NCI-H524 treated with DMSO at 0.1 percent for 48 hours (cell line): ENCODE results near the gene ERC2.
"Not testable (repeated sequence)": the region's sequence is repeated elsewhere in the genome, so short reads cannot be mapped to it uniquely, and the experiment has no call there.

Experiments
- DNase-seq: peaks from one replicate; lab custom pipeline; 2025; lab: John Stamatoyannopoulos, UW

ERC2 gene

DNA sequence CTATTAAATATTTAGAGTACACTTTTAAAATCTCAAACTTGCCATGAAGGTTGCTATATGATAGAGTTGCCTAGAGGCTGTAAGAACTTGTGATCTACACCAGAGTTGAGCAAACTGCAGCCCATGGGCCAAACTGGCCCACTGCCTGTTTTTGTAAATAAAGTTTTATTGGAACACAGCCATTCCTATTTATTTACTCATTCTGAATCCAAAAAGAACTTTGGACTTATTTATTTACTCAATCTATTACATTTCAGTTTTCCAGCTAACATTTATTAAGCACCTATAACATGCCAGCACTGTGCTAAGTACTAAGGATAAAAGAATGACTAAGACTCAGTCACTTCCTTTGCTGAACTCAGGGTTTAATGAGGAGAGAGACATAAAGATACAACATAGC, 403.6 kb downstream of the ERC2 start:
- no peak for DNase-seq

DNA sequence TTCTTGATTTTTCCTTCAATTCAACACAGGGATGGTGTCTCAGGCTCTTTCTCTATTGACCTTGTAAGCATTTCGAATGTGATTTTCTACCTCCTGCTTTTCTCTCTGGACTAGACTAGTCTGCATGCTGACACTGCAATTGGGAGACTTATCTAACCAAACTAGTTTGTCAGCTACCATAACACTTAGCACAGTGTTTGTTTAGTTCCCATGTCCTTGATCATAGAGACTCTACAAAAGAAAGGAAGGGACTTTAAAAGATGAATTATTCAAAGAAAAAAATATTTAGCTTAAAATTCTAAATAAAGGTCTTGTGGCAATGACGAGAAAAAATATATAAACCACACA, 407.0 kb downstream of the ERC2 start:
- DNase-seq: no peak

DNA sequence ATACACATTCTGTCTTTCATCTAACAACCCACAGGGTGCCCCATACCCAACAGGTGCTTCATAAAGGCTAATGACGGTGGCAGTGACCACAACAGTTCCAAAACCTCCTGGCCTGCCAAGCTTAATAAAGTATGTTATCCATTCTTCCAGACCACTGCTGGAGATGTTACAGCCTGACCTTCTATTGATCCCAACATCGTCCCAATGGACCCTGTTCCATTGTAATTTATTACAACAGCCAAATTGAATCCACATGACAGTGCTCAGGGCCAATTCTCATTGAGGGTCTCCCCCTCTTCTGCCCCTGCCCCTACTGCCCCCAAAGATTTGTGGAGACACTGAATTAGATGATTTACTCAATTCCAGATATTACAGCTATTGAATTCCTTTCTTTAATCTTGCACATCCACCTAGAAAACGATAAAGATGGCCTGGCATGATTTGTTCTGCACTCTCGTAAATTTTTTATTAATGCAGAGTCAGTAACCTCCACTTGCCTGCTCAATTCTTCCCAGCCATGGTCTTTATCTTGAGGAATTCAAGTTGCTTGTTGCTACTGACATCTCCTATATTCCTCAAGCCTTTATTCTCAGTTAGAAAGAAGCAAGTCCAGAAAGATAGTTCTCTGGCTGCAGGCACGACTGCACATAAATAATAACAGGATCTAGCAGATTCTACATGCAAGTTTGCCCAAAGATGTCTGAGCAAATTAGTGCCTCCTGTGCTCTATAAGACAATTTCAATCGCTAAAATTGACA, 407.6 kb downstream of the ERC2 start:
- no peak for DNase-seq

DNA sequence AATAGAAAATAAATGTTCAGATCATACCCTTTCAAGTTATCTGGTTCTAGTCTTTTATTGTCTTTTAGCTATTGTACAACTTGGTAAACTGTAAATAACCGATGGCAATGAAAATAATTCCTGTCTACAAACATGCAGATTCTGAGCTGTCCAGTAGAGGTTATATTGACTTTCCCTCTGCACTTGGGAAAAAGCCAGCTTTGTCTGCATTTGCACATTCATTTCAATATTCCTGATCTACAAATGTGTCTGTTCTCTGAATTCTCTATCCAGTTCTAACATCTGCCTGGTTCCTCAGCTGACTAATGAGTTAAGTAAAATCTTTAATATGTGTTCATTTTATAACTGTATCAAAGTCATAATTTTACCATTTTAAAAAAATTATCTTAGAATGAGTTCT, 408.5 kb downstream of the ERC2 start:
- no peak for DNase-seq

DNA sequence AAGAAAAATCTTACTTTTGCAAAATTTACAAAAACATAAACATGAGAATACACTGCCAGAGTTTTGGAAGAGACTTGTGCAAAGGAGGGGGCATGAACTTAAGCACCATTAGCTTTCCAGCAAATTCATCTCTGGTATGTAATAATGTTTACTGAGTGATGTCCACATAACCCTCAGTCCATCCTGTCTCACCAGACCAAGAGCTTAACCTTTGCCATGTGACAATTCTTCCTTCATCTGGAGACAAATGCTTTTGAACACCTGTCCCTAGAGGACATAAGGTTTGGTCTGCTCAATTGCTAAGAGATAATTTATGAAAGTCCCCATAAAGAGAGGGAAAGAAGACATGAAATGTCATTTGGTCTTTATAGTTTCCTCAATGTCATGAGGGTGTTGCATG, 412.3 kb downstream of the ERC2 start:
- no peak for DNase-seq

DNA sequence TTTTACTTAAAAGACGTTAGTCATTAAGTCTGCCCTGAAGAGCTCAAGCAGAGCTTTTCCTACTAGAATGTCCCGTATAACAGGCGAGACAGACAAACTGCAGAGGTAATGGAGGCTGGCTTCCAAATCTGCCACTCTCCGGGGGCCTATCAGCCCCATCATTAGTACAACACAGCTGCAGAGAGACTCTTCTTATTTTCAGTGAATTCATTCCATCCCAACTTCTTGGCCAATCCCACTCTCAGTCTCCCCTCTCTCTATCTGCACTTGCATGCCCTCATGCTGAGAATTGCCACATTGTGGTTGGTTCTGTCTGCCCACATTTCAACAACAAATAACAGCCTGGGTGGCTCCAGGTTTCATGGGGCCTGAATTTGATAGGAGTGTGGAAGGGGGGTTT, 412.7 kb downstream of the ERC2 start:
- DNase-seq: no peak

DNA sequence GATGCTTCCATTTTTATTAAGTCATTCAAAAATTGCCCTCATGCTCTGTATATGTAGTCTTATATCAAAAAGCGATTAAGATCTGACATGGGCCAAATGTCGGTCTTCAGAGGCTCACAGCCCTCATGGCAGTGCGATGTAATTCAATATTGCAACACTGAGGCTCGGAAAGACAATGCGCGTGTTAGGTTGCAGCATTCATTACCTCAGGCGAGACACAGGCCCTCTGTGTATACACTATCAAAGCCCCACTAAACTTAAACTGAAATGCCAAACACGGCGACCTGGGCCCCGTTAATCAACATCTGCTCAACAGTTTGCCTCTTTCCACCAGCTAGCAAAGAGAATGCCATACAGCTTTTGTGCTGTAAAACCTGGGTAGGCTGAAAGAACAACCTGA, 413.4 kb downstream of the ERC2 start:
- no peak for DNase-seq

DNA sequence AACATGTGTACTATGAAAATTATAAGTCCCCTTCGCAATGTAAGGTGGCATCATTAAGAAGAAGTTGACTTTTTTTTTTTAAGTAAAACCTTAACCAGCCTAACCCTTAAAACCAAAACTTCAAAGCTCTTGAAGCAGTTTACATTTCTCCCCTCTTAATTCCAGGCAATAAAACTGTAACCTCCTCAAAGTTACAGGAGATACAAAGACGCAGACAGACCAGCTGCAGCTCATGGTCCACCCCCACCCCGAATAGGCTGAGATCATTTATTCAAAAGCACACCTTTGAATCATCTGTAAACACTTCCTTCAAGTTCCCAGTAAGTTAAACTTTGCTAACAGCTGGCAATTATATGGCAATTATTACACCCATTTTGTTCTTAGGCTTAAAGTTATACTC, 414.5 kb downstream of the ERC2 start:
- DNase-seq: no peak

DNA sequence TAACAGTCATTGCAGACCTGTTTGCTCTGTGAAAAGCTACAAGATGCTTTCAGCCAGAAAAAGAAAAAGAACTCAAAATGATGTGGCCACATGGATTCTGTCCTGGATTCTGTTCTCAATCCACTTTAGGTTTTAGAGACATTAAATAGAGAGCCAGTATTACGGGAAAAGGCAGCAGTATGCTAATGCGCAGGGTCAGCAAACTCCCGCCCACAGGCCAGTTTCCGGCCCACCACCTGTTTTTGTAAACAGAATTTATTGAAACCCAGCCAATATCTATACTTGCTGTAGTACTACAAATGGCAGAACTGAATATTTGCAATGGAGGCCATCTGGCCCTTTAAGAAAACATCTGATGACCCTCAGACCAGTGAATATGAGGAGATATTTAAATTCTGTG, 416.1 kb downstream of the ERC2 start:
- no peak for DNase-seq

DNA sequence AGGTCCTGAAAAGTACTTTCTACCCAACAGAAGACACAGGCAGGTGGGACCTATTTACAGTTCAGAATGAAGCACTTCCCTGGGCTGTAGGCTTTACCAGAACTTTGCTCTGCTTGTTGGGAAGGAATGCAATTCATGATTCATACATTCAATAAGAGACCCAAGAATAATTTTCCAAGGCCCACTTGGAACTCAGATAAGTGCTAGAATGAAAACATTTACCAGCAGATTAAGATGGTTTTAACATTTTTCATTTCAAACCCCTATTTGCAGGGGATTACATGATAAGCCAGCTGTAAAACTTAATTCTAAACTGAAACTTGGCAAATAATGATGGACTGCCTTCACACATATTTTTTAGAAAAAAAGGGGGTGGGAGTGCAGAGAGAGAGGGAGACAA, 417.2 kb downstream of the ERC2 start:
- no peak for DNase-seq

DNA sequence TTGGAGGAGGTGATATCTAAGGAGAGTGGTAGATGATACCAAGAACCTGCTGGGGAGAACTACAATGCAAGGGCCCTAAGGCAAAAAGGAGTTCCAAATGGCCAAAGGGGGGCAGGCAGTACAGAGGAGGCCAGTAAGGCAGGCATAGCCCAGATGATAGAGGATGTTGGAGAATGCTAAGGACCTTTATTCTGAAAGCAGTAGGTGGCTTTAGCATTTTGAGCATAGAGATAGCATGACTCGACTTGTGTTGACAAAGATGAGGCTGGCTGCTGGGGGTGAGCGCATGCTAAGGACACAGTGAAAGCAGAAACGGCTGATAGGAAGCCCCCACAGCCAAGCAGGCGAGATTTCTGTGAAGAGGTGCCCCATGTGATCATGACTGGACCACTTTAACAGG, 419.3 kb downstream of the ERC2 start:
- no peak for DNase-seq

DNA sequence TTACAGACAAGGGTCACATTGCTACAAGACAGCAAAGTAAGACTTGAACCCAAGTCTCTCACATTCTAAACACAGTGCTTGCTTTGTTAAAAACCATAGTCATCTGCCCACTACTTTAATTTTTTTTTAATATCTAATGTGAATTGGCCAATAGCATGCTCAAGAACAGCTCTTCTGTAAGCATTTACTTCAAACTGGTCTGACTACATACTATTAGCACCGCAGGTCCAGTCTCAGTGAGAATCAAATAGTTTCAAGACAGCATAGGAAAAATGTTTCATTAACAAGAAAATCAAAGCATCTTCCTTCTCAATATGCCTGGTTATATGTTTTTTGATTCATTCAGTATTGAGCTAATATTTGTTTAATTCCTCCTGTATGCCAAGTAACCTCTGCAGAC, 419.9 kb downstream of the ERC2 start:
- no peak for DNase-seq

DNA sequence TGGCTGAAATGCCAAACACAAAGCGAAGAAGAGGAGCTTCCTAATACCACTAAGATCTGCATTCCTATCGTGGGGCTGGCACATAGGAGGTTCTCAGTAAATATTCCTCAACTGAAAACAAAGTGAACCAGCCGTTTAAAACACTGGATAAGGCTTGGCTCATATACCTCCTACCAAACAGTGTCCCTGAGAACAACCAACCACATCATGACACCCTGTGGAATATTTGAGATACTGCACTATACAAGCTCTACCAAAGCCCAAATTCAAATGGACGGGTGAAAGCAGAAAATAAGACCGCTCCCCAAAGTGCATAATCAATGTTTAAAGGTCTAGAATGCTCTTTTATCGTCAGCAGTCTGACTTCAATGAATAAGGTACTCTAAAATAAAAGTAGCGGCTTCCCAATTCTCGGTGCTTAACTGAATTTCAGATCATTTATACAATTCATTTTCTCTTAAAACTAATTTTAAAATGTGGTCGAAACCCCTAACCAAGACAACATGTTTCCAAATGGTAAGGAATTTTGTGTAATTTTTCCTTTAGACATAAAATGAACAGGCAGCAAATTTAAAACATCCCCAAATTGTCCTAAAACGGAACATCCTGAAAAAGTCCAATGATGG, 425.8 kb downstream of the ERC2 start:
- DNase-seq: no peak

DNA sequence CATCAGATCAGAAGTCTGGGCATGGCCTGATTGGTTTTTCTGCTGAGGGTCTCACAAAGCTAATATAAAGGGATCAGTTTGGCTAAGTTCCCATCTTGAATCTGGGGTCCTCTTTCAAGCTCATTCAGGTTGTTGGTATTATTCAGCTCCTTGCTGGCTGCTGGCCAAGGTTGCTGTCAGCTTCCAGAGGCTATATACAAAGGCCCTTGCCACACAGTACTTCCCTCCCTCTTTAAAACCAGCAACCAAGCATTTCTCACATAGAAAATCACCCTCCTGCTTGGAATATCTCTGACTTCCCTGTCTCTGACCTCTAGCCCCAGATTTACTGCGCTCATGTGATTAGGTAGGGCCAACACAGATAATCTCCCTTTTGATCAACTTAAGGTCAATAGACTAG, 442.9 kb downstream of the ERC2 start:
- no peak for DNase-seq

DNA sequence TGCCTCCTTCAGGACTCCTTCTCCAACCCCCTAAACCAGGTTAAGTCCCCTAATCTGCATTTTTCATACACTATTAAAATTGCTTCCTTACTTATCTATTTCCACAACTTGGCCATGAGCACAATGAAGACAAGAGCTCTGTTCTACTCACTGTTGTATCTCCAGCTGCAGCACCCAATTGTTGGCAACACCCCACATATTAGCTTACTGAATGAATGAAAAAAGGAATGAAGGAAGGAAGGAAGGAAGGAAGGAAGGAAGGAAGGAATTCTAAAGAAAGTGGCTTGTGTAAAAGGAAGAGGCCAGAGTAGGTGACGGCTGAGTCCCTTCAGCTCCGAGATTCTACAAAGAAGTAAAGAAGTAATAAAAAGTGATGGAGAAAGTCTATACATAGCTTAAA, 444.7 kb downstream of the ERC2 start:
- no peak for DNase-seq

DNA sequence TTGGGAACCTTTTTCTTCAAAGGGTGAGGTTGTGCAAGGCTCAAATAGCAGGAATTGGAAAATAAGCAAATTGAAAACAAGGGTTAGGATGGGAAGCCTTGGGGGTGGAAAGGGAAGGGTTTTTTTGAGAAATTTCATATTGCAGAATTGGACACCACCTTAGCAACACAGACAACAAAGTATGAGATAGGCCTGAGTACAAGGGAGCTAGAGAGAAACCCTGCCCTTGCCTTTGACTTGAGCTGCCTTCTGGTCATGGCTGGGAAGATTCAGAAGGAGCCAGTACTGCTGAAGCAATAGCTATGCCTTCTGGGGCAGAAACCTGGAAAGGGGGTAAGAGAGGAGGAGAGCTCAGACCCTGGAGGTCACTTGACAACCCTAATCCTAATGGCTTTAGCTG, 445.6 kb downstream of the ERC2 start:
- DNase-seq: no peak

DNA sequence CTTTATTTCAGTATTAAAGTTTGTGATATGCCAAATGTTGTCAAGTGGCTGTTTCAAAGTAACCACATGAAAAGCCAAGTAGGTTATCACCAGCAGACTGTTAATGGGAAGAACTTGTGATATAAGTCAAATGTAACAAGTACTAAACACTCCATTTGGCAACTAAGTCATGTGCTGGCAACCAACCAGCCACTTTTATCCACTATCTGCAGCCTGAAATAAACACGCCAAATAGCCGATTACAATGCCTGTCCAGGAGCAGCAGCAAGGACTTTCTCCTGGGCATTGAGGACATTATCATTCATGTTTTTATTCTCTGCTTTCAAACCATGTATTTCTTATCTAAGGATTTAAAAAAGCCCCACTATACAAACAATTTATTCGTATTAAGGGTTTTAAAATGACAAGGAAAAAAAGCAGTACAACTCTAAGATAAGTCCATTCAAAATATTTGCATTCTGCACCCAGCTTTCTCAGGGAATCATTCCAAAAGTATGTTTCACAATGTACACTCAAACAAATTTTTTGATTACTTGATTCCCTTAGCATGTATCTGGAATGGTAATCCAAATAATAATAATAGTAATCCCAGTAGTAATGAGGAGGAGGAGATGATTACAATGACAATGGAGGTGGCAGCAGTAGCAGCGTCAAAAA, 448.6 kb downstream of the ERC2 start:
- DNase-seq: no peak

DNA sequence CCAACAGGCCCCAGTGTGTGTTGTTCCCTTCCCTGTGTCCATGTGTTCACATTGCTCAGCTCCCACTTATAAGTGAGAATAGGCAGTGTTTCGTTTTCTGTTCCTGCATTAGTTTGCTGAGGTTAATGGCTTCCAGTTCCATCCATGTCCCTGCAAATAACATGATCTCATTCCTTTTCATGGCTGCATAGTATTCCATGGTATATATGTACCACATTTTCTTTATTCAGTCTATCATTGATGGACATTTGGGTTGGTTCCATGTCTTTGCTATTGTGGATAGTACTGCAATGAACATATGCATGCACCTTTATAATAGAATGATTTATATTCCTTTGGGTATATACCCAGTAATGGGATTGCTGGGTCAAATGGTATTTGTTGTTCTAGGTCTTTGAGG, 452.9 kb downstream of the ERC2 start:
- DNase-seq: not testable (repeated sequence)

DNA sequence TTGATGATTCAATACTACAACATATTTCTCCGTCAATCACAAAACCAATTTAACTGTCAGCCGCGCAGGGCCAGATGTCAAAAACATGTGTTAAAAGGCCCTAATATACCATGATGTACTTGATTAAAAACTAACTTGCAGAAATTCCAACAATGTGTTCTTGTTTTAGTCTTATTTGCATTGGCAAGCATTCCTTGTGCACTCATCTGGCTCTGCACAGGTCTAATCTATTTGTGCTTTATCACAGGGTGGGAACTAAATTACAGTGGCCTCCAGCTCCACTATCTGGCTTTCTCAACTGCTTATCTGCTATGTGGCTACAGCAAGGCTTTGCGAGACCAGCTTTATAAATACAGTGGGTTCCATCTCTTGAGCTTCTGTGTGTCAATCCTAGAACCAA, 455.5 kb downstream of the ERC2 start:
- DNase-seq: no peak

DNA sequence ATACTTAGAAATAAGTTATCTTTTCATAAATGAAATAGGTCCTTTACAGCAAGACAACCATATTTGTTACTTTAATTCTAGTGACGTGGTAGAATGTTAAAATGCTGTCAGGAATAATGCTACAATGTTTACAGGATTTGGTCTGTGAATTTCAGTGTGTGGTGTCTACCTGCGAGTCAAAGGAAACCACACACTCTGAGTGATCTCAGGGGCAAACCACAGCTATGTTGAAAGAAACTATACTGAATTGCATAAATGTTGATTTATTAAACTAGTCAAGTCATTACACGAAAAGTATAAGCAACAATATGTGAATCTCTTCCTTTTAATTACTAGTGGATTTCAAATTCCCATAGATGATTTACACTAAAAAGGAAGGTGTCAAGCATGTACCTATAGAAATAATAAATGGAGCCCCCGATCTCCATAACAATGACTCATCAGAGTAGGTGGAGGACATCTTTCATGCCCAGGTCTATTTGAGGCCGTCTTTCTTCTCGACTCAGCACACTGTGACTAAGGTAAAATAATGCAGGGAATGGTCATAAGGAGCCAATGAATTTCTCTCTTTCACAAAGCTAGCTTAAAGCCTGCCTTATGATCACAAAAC, 463.0 kb downstream of the ERC2 start:
- no peak for DNase-seq

DNA sequence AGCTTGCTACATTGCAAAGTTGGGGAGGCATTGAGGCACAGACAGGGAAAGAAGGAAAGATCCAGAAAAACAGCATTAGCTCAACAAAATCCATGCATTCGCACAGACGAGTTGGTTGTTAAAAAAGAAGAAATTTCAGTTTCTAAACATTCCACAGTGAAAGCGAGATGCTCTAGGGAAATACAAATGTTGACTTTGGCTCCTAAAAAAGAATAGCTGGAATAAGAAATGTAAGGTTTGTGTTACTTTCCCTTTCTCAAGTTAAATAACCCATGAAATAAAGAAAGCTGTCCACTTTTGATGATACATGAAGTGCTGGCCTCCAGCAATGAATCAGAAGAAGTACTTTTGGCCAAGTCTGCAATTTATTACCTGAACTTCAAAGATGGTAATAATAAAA, 465.1 kb downstream of the ERC2 start:
- DNase-seq: no peak

DNA sequence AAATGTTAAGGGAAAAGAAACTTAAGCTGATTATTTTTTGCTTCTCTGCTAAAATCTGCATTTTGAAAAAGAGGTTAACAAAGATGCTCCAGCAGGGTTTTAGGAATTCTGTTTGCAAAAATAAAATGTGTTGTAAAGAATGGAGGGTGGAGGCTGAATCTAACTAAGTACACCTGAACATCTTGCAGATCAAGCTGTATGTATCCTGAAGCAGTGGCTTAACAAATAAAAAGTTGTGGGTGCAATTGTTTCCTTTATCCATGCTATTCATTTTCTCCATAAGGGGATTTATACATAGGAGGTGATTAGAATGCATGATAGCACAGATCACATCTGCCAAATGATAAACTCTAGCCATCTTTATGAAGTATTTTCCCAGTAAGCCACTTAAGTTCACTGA, 466.3 kb downstream of the ERC2 start:
- DNase-seq: peak; percentile 14

DNA sequence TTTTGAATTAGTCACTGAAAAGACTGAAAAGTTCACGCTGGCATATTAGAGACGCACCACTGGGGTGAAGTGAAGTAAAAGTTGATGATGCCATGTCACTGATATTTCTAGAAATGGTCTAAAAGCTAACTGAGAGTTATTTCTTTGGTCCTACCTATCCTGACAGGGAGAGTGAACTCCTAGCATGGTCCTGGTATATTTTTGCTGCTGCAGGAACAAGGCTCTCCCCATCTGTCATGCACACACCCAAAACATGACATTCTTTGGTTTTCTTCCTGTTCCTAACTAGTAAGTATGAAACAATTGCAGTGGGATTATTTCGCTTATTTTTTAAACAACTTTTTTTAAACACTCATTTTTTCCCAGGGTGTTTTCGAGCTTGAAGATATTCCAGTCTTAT, 466.7 kb downstream of the ERC2 start:
- no peak for DNase-seq
